Renal cortex interstitium (tissue), 11 donors: ENCODE results near the gene HYLS1. TPM values are rescaled to one million over a fixed set of nuclear protein-coding genes. Genes with fewer than 3 reads are reported as not detected.
A peak's percentile ranks its signal among the peaks of the same experiment; 100 is the strongest.

Source experiments
- DNase-seq, 11 donors: peaks; one replicate each; pipeline ENCODE4 v3.0.0-alpha.2; 2013; ENCODE audit warnings: low read depth in 9 of 11, low spot score in 4 of 11; ENCODE audit errors: extremely low read depth in 1 of 11
- polyA plus RNA-seq, 3 donors: library from polyadenylated mRNA; unstranded; fragments of 120-200 nt; gene quantifications; one replicate each; pipeline ENCODE4 v1.2.1, GENCODE V29; 2013; ENCODE audit not compliant: insufficient read length in 3 of 3

Gene HYLS1
- polyA plus RNA-seq, 3 donors = 10.8 to 12.6 (median 12.2) TPM

DNA sequence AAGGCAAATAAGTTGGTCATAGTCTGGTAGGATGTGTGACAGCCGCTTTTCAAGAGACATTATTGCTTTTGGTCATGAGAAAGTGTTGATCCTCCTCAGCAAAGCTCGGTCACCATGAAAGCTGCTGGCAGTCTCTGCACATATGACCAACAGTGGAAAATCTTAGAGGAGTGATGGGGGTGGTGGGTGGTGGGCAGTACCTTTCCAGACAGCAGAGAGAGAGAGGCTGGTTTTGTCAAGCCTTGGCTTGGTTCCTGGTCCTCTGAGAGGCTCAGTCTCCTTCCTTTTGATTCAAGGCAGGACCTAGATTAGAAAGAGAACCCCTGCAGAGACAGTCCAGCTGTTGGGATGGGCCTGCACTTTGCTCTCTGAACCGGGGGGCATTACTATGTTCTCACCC lies 38.3 kb downstream of the HYLS1 start:
- DNase-seq = no peak

DNA sequence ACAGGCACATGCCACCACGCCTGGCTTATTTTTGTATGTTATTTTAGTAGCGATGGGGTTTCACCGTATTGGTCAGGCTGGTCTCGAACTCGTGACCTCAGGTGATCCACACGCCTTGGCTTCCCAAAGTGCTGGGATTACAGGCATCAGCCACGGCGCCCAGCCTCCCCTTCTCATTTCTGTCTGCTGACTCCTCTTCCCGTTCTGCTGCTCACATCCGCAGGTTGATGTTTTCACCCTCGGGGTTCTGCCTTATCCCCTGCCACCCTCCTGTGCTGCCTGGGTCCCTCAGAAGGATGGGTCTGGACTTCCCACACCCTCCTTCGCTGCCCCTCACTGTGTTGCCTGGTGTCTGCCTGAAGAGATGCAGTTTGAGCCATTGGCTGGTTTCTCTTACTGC lies 39.2 kb downstream of the HYLS1 start:
- no peak for DNase-seq

DNA sequence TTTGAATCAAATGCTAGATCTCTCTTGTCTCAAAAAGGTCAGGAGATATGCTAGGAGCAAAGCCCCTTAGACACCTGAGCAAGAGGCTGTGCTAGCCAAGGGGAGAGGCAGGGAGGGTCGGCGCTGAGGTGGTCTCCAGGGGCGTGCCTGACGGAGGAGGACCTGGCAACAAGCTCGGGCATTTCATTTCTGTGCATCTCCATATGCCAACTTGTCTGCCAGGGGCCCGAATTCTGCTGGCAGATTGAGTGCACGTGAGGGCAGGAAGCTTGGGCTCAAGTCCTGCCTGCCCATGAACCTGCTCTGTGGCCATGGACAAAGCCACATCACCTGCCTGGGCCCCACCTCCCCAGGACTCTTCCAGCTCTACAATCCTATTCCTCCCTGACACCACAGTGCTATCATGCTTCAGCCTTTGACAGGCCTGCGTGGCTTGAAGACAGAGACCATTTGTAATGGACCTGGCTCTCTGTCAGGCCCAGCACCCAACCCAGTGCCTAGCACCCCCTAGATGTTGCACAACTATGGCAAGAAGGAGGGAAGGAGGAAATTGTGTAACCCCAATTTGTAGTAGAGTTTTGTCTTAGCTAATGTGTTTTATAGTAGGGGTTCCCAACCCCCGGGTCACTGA lies 42.1 kb downstream of the HYLS1 start:
- no peak for DNase-seq

DNA sequence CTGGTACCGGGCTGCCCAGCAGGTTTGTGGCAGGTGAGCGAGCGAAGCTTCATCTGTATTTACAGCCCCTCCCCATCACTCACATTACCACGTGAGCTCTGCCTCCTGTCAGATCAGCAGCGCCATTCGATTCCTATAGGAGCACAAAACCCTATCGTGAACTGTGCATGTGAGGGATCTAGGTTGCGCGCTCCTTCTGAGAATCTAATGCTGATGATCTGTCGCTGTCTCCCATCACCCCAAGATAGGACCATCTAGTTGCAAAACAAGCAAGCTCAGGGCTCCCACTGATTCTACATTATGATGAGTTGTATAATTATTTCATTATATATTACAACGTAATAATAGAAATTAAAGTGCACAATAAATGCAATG lies 42.6 kb downstream of the HYLS1 start:
- no peak for DNase-seq

DNA sequence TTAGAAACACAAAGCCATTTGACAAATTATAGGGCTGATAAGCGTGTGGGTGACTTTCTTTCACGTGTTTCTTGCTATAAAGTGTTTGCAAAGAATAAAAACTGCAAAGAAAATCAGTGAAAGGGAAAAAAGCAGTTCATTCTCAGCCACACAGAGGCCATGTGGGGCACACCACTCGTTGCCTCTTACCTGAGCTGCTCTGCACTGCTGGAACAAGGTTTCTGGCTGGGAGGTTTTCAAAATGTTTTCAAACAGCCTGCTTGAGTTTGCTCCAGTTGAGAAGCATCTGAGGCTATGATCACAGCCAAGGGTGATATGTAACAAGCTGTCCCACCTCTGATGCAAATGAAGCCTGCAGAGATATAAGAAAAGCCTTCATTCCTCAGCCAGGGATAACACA lies 43.6 kb downstream of the HYLS1 start:
- no peak for DNase-seq

DNA sequence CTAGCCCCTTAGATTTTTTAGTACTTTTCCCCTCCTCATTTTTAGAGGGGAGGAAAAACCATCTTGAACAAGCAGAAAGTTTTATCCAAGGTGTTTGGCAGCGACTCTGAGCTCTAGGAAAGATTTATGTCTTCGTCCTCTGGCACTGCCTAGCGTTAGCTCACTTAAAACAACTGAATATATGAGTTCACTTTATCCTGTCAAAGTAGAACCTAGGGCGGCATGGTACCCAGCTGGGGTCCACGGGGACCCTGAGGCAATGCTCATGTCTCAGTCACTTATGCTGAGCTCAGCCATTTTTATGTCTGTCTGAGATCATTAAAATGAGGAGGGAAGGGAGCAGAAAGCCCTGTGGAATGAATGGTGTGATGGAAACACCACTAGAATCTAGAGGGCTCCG lies 44.2 kb downstream of the HYLS1 start:
- no peak for DNase-seq

DNA sequence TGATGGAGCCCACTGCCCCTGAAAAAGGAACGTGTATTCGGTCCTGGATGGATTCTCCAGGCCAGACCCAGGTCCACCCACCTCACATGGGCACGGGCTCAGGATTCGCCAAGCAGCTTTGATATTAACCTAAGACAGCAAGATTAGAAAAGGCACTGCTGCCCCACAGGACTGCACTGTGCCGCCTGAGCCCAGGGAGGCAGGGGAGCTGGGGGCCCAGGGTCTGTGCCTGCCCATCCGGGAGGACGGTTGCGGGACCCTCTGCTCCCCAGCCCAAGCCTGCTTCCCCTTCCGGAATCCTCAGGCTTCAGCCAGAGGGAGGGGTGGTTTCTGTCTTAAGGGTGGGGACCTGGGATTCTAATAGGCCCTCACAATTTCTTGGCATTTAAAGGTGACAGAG lies 44.8 kb downstream of the HYLS1 start:
- no peak for DNase-seq

DNA sequence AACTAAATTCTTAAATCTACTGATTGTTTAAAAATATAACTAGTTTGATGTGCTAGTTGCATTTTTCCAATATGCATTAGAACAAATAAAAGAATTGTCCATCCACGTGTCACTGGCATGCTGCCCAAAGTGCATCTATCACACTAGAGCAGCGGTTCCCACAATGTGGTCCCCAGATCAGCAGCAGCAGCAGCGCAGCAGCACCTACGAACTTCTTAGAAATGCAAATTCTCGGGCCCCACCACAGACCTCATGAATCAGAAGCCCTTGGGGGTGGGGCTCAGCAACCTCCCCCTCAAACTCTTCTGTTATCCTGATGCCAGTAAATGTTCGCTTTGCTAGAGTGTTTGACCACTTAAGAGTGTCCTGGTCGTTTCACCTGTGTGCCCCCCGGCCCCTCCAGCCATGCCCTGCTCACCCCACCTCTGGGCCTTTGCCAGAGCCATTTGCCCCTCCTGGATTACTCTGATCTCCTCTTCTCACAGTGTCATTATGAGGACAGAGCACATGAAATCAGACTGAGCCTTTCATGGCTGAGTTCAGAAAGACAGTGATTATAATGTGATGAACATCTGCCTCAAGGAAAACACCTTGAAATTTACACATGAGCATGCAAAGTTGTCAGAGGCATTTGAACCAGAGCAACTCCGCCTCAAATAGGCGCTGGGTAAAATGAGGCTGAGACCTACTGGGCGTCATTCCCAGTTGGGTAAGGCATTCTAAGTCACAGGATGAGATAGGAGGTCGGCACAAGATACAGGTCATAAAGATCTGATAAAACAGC lies 45.8 kb downstream of the HYLS1 start:
- DNase-seq = no peak

DNA sequence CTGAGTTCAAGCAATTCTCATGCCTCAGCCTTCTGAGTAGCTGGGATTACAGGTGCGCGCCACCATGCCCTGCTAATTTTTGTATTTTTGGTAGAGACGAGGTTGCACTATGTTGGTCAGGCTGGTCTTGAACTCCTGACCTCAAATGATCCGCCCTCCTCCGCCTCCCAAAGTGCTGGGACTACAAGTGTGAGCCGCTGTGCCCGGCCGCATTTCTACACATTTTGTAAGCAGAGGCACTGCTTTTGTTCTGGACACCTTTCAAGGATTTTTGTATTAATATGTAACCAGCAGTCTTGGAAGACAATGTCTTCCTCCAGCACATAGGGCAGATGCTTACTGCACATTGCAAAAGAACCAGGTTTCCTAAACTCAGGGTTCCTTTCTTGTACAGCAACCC lies 47.0 kb downstream of the HYLS1 start:
- DNase-seq = no peak

DNA sequence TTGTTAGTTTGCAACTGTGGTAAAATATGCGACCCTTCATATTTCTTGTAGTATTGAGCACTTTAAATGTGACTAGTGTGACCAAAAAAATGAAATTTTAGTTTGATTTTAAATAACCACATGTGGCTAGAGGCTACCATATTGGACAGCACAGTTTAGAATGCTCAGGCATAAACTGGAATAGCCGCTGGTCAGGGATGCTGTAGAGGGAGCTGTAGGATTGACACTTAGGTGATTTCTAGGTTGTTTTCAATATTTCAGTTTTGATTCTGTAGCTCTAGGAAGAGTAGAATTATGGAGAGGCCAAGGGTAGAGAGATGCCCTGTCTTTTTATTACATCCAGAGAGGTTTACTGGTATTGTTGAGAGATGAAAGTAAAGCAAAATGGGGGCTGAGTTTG lies 47.6 kb downstream of the HYLS1 start:
- no peak for DNase-seq

DNA sequence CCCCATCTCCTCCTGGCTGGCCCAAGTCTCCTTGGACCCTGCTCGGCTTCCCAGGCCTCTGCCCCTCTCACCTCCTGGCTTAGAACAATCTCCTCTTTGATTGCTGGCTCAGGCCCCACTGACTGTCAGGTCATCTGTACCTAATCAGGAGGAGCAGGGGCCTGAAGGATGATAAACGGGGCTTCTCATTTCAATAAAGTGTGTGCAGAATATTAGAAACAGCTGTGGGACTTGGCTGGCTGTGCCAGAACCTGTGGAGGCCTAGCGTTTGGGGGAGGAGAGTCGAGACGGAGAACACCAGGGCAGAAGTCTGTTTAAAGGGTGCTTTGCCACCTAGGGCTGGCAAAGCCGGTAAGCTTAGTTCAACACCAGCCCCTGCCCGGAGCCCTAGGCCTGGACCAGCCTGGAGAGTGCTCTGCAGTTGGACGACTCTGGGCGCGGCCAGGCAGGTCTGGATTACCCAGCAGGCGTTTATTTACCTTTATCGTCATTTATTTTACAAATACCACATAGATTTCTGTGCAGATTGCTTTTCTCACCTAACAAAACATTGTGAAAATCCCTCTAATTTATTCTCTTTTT lies 48.2 kb downstream of the HYLS1 start:
- no peak for DNase-seq

DNA sequence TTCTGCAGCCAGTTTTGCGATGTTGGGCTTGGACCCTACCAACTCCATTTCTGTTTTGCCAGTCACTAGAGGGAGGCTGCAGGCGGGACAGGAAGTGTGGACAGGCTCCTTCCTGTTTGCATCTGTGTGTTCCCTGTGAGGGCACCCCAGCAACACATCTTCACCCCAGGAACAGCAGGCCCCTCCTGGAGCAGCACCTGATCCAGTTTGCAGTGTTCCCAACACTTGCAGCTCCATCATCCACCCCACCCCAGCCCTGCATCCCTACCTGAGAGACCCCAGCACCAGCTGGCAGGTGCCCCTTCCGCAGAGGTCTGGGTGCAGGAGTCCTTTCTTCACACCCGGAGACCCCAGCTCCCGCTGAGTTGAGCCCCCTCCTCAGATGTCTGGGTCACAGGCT lies 51.0 kb downstream of the HYLS1 start:
- DNase-seq = no peak

DNA sequence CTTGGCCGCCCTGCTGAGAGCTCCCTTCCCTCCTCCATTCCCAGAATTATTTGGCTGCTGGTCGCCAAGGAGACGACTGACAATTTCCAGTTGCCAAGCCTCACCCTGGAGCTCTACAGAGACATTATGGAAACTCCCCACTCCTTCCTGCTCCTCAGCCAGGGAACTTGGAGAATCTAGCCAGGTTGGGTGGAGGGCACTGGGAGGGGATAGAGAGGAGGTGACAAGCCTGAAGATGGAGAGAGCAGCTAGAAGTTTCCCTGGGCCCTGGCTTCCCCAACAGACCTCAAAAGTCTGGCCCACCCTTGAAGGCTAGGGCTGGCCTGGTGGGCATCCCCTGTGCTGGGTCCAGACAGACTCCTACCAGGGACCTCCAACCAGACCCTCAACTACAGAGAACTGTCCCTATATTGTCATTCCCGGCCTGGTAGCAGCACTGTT lies 51.6 kb downstream of the HYLS1 start:
- no peak for DNase-seq

DNA sequence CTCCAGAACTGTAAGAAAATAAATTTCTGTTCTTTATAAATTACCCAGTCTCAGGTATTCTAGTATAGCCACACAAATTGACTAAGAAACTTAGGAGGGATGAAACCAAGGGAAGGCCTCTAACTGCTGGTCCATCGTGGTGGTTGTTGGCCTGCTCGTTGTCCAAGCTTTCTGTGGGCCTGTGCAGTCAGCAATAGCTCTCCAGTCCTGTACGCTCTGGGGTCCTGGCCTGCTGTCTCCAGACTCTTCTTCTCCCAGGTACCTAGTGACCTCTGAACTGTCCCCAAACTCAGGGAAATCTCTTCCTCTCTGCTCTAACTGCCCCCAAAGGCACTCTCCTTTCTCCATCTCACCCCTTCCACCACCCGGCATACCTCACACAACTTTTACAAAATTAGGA lies 52.7 kb downstream of the HYLS1 start:
- DNase-seq = no peak

DNA sequence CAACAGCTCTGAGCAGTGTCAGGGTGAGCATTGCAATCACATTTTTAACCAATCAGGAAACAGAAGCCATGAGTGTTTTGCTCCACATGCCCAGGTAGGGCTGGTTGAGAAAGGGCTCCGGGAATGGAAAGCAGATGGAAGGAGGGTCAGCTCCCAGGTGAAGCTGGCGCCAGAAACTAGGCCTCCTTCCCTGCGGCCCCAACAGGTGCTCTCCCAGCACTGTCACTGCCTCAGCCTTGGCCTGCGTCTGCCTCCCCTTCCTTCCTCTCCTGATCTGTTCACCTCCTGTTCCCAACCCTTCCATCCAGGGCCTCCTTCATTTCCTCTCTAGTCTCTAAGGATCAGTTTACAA lies 53.8 kb downstream of the HYLS1 start:
- DNase-seq = no peak

DNA sequence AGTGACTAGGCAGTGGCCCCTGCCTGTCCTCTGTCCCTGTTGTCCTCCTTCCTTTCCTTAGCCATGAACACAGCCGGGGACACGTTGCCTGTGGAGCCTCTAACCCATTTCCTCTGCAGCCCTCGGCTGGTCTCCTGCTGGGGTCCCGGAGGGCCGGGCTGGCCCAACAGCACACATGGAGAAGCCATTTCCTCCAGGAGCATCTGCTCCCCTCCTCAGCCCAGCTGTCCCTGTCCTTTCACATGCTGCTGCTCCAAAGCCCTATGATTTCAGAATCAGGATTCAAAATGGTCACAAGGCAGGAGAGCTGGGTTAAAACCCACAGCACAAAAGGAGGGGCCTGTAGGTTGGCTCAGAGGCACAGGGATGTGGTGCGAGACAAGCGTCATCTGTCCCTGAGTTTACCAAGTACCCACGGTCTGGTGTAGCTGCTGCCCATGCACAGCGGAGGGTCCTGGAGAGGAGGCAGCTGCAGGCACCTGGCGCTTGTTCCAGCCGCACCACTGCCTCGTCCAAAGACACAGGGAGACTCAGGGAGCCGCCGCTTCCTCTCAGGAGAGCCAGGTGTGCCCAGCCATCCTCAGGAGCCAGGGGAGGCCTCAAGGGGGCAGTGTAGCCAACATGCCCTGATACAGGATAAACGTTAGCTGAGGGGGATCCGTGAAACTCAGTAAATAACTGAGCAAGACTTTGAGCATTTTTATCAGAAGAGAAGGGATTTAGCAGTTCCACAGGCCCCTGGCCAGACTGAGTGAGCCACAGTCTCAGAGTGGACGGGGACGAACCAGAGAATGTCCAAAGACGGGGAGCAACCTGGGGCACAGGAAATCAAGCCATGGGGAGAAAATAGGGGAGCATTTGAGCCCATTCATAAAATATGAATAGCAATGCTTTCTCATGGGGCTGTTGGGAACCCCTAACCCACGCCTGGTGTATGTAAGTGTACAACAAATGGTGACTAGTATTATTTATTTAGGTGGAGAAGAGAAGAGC lies 54.4 kb downstream of the HYLS1 start:
- peak in 9 of 11 donors; percentile 20 to 49 (median 33) for DNase-seq

DNA sequence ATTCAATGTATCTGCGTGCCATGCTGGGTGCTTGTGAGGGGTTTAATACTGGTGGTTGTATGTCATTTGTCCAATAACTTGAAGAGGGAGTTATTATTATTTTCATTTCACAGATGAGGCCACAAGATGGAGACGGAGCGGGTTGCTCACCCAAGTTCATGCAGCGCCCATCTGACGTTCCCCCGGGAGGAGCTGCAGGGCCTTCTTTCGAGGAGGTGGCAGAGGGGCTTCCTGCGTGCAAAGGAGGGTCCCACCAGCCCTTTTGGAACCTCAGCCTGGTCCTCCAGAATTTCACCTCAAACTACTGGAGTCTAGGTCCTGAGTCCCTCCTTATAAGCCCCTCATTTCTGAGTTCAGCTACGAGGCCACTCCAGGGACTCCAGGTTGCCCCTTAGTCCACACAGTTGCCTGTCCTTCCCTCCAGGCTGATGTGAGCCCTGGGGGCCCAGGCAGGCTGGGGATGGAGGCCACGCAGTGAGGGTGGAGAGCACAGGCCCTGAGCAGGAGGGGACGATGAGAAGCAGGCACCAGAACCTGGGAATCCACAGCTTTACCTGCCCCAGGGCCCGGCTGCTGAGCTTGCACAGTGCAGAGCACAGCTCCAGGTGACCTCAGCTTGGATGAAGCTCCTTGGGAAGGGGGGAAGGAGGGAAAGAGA lies 55.4 kb downstream of the HYLS1 start:
- no peak for DNase-seq

DNA sequence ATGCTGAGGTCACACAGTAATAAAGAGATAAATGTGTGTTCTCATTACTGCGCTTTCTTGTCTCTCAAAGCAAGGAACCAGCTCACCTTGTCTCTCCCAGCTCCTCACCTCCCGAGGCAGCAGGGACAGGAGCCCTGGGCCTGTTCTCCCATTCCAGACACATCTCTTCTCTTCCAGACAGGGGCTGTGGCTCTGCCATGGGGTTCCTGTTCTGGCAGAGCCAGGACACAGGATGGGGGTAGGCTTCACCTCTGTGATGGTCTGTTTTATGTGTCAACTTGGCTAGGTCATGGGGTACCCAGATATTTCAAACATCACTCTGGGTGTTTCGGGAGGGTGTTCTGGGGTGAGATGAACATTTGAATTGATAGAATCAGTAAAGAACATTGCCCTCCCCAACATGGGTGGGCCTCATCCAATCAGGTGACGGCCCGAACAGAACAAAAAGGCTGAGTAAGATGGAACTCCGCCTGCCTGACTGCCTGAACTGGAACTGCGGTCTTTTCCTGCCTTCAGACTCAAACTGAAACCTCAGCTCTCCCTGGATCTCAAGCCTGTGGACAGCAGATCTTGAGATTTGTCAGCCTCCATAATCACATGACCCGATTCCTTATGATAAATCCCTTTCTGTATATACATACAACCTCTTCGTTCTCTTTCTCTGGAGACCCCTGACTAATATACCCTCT lies 56.3 kb downstream of the HYLS1 start:
- DNase-seq = no peak
